GM20000 (cell line): ENCODE measurements around the gene RAB1B.

Experiments used
- DNase-seq: peaks from one replicate; pipeline ENCODE4 v3.0.0; 2012; ENCODE audit warnings: low spot score
- TF ChIP-seq, protein P1 (sequence below): IDR thresholded peaks from 2 replicates; pipeline ENCODE4 v1.5.1; 2012; ENCODE audit warnings: mild to moderate bottlenecking, control low read depth; ENCODE audit errors: extremely low read depth, missing control alignments

RAB1B gene

GRCh38 chr11:66291706-66292542, 23.5 kb downstream of the RAB1B start, which contains the start of gene TMEM151A:
Gene TMEM151A (plus strand): TSS chr11:66291894. CDS start chr11:66292014, 120 bp downstream.
- TF ChIP-seq, protein P1, sequence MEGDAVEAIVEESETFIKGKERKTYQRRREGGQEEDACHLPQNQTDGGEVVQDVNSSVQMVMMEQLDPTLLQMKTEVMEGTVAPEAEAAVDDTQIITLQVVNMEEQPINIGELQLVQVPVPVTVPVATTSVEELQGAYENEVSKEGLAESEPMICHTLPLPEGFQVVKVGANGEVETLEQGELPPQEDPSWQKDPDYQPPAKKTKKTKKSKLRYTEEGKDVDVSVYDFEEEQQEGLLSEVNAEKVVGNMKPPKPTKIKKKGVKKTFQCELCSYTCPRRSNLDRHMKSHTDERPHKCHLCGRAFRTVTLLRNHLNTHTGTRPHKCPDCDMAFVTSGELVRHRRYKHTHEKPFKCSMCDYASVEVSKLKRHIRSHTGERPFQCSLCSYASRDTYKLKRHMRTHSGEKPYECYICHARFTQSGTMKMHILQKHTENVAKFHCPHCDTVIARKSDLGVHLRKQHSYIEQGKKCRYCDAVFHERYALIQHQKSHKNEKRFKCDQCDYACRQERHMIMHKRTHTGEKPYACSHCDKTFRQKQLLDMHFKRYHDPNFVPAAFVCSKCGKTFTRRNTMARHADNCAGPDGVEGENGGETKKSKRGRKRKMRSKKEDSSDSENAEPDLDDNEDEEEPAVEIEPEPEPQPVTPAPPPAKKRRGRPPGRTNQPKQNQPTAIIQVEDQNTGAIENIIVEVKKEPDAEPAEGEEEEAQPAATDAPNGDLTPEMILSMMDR = no peak
- DNase-seq = no peak

DNA sequence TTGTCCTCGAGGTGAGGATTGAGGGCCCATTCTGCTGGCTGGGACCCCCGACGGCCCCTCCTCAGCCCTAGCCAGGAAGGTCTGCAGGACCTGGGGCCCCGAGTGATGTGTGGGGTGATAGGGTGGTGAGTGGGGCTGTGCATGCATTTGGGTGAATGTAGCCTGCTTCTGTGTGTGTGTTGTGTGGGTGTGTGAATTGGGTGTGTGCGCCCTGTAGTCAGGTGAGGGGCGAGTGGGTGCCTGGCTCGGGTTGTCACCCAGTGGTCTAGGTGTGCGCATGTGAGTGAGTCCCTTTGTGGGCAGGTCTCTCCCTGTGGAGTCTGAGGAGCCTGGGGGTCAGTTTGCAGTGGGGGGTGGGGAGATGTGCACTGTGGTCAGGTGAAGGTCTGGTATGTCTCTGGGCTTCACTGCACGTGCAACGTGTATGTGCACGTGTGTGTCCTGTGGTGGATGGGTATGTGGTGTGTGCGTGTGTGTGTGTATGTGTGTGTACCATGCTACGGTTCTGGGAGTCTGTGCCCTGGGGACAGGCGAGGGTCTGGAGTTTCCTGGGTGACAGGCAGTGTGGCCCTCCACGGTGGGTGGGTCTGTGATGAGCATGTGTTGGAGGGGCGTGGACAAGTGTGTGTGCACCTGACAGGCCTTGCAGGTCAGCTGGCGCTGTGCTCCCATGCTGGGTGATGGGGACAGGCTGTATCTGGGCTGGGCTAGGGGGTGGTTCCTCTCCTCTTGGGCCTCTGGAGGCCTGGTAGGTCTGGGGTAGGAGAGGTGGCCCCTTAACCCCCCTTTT, 24.3 kb downstream of the RAB1B start:
- TF ChIP-seq, protein P1 = no peak
- DNase-seq = no peak

GRCh38 chr11:66293352-66293751, 24.9 kb downstream of the RAB1B start:
- DNase-seq = no peak
- TF ChIP-seq, protein P1 = no peak

GRCh38 chr11:66293777-66294625, 25.6 kb downstream of the RAB1B start:
- TF ChIP-seq, protein P1 = no peak
- DNase-seq = peak; percentile 19

DNA sequence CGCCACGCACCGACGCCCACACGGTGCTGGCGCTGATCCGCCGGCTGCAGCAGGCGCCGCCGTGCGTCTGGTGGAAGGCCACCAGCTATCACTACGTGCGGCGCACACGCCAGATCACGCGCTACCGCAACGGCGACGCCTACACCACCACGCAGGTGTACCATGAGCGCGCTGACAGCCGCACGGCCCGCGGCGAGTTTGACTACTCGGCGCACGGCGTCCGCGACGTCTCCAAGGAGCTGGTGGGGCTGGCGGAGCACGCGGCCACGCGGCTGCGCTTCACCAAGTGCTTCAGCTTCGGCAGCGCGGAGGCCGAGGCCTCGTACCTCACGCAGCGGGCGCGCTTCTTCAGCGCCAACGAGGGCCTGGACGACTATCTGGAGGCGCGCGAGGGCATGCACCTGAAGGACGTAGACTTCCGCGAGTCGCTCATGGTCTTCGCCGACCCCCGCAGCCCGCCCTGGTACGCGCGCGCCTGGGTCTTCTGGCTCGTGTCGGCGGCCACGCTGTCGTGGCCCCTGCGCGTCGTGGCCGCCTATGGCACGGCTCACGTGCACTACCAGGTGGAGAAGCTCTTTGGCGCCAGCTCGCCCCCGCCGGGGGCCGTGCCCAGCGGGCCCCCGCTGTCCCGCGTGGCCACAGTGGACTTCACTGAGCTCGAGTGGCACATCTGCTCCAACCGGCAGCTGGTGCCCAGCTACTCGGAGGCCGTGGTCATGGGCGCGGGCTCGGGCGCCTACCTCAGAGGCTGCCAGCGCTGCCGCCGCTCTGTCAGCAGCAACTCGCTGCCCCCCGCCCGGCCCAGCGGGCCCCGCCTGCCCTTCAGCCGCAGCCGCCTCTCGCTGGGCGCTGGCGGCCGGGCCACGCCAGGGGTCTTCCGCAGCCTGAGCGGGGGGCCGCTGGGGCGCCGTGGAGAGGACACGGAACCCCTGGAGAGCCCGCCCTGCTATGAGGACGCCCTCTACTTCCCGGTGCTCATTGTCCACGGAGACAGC, 26.5 kb downstream of the RAB1B start:
- TF ChIP-seq, protein P1 = no peak
- DNase-seq = peak; percentile 25

DNA sequence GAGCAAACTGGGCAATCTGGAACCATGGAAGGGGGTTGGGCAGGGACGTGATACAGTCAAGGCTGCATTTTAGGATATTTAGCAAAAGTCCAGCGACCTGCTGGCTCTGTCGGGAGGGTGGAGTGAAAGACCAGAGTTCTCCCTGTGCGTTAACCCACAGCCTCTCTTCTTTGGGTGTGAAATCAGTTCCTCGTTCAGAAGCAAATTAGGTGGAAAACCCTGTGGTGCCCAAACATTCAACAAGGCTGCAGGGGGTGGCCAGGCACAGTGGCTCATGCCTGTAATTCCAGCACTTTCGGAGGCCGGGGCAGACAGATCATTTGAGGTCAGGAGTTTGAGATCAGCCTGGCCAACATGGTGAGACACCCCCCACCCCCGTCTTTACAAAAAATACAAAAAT, 29.2 kb downstream of the RAB1B start:
- TF ChIP-seq, protein P1 = no peak
- DNase-seq = no peak
